Fibroblast of skin of right quadriceps (primary cell): ENCODE measurements around the gene SPIB.
A peak's percentile ranks its signal among the peaks of the same experiment; 100 is the strongest.

Experiments used
- DNase-seq: peaks from one replicate; pipeline ENCODE4 v3.0.0-alpha.2; 2013

SPIB gene

DNA sequence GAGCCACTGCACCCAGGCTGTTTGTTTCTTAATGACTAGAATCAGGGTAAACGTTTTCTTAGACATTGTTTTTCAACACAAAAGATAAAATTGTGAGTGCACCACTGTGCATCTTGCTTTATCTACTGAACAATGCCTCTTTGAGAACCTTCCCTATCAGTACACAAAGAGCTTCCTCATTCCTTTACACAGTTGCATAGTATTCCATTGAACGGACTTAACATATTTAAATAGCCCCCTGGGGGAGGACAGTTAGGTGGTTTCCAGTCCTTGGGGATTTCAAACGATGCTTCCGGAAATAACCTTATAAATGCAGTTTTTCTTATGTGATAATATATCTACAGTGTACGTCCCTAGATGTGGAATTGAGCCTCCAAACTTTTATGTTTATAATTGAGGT is 26.0 kb upstream of the SPIB start:
- DNase-seq, result no peak

DNA sequence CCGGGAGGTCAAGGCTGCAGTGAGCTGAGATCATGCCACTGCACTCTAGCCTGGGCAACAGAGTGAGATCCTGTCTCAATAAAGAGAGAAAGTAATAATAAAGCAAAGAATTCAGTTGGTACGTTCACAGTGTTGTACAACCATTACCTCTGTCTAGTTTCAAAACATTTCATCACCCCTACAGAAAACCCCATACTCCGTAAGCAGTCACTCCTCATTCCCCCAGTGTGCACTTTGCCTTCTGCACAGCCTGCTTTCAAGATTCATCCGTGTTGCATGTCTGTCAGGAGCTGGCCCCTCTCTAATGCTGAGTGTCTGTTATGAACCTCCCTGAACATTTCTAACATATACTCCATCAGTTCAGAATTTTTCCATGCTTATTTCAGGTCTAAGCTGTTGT is 25.1 kb upstream of the SPIB start:
- DNase-seq, result no peak

DNA sequence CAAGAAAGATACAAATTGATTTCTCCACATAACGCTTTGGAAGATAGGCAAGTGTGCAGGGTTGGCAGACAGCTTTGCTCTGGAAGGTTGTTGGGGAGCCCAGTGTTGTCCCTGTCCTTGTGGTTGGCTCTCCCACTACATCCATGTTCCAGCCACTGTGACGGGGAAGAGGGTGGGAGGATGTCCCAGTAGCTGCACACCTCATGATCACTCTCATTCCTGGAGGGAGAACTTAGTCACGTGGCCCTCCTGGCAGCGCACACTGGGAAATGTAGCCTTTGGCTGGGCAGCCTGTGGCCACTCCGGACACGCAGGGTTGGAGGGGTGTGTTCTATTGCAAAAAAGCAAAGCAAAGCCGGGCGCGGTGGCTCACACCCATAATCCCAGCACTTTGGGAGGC is 24.7 kb upstream of the SPIB start:
- no peak for DNase-seq

GRCh38 chr19:50398675-50399367 is 19.9 kb upstream of the SPIB start:
- no peak for DNase-seq

GRCh38 chr19:50399368-50399745 is 19.4 kb upstream of the SPIB start:
- no peak for DNase-seq

DNA sequence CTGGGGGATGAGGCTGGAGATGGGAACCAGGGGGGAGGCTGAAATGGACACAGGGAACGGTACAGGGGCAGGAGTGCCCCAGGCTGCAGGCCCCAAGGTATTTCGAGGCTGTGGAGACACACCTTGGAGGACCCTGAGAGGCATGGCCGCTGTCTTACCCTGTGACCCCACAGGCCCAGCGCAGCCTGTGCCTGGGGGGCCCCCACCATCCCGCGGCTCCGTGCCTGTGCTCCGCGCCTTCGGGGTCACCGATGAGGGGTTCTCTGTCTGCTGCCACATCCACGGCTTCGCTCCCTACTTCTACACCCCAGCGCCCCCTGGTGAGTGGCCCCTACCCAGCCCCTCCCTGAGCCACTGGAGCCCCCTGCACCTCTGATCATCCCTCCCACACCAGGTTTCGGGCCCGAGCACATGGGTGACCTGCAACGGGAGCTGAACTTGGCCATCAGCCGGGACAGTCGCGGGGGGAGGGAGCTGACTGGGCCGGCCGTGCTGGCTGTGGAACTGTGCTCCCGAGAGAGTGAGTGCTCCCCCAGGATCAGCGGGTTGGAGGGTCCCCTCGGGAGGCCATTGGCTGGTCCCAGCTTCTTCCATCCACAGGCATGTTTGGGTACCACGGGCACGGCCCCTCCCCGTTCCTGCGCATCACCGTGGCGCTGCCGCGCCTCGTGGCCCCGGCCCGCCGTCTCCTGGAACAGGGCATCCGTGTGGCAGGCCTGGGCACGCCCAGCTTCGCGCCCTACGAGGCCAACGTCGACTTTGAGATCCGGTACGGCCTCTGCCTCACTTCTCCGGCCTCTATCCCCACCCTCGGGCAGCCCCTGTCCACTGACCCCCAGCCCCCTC is 16.9 kb upstream of the SPIB start:
- DNase-seq, result no peak

- no peak for DNase-seq
These were observed 16.0 kb upstream of the SPIB start for GRCh38 chr19:50402544-50403301.

GRCh38 chr19:50406156-50406820 is 12.4 kb upstream of the SPIB start:
- no peak for DNase-seq

DNA sequence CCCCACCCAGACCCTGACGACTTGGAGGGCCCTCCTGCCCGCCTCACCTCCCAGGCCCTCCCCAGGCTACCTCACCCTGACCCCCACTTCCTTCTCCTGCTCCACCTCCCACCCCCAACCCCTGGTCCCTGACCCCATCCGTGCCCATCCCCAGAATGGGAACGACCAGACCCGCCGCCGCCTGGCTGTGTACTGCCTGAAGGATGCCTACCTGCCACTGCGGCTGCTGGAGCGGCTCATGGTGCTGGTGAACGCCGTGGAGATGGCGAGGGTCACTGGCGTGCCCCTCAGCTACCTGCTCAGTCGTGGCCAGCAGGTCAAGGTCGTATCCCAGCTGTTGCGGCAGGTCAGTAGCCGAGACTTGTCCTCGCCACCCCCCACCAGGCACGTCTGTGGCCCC is 11.9 kb upstream of the SPIB start:
- DNase-seq, result no peak

DNA sequence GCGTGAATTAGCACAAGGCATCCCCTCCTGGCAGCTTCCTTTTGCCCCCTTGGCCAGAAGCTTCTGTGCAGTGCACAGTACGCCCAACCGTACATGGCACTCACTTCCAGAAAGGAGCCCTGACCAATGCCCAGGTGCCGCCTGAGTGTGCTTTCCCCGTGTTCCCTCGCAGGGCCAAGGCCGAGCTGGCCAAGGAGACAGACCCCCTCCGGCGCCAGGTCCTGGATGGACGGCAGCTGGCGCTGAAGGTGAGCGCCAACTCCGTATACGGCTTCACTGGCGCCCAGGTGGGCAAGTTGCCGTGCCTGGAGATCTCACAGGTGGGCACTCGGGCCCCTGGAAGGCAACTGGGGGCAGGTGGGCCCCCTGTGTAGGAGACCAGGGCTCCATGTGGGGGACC is 9.4 kb upstream of the SPIB start:
- DNase-seq, result no peak

DNA sequence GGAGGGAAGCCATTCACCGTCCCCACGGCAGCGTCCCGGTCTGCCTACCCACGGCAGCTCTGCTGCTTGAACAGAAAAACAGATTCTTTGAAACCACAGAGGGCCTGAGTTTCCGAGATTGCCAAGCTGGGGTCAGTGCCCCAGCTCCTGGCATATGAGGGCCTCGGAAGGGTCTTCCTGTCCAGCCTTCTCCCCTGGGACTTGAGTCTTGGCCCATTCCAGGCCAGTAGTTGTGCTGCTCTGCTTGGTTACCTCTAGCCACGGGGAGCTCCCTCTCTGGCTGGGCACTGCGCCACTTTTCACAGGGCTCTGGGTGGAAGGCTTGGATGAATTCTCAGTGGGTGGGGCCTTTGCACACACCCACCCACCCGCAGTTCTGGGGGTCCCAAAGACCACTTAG is 8.6 kb upstream of the SPIB start:
- DNase-seq, result no peak

GRCh38 chr19:50412419-50412818 is 6.3 kb upstream of the SPIB start:
- DNase-seq, result no peak

DNA sequence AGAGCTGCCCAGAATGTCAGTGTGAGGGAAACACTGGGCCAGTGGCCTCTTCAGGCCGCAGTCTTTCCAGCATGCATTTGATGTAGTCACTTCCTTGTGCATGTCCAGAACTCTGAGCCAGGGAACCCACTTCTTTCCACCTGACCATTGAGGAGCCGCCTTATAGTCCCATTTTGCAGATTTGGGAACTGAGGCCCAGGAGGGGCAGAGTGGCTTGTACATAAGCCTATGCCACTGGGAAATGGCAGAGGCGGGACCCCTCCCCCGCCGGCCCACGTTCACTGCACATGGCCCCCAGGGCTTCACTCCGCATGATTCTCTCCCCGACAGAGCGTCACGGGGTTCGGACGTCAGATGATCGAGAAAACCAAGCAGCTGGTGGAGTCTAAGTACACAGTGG is 5.6 kb upstream of the SPIB start:
- DNase-seq, result no peak

GRCh38 chr19:50413531-50413930 is 5.2 kb upstream of the SPIB start:
- DNase-seq, result no peak

DNA sequence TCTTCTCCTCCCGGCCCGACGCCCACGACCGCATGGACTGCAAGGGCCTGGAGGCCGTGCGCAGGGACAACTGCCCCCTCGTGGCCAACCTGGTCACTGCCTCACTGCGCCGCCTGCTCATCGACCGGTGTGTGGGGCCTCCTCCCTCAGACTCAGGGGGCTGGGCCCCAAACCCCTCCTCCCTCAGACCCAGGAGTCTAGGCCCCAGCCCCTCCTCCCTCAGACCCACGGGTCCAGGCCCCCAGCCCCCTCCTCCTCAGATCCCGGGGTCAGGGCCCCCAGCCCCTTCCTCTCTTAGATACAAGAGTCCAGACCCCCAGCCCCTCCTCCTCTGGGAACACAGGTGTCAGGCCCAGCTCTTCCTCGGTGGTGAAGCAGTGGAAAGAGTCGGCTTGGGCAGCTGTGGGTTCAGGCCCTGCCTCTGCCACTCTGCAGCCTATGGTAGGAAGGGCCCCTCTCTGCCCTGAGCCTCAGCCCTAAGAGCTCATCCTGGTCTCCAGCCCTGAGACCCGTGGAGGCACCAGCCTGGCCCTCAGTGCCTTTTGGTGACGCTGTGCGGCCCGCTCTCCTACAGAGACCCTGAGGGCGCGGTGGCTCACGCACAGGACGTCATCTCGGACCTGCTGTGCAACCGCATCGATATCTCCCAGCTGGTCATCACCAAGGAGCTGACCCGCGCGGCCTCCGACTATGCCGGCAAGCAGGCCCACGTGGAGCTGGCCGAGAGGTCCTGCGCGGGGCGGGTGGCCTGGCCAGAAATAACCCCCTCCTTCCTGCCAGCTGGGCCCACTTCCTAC is 3.7 kb upstream of the SPIB start:
- DNase-seq, result peak; percentile 49

DNA sequence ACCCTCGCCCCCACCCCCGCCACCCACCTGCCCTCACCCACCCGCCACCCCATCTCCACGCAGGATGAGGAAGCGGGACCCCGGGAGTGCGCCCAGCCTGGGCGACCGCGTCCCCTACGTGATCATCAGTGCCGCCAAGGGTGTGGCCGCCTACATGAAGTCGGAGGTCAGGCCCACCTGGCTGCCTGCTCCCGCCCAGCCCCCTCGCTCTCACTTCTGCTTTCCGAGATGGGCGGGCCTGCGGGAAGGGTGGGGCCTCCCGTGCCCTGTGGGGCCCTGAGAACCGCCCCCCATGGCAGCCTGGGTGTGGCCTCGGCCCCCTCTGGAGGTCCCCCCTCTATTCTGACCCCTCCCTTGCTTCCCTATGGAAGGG is 3.1 kb upstream of the SPIB start:
- DNase-seq, result no peak

- DNase-seq, result no peak
These were observed 2.4 kb upstream of the SPIB start for GRCh38 chr19:50416034-50416977.

DNA sequence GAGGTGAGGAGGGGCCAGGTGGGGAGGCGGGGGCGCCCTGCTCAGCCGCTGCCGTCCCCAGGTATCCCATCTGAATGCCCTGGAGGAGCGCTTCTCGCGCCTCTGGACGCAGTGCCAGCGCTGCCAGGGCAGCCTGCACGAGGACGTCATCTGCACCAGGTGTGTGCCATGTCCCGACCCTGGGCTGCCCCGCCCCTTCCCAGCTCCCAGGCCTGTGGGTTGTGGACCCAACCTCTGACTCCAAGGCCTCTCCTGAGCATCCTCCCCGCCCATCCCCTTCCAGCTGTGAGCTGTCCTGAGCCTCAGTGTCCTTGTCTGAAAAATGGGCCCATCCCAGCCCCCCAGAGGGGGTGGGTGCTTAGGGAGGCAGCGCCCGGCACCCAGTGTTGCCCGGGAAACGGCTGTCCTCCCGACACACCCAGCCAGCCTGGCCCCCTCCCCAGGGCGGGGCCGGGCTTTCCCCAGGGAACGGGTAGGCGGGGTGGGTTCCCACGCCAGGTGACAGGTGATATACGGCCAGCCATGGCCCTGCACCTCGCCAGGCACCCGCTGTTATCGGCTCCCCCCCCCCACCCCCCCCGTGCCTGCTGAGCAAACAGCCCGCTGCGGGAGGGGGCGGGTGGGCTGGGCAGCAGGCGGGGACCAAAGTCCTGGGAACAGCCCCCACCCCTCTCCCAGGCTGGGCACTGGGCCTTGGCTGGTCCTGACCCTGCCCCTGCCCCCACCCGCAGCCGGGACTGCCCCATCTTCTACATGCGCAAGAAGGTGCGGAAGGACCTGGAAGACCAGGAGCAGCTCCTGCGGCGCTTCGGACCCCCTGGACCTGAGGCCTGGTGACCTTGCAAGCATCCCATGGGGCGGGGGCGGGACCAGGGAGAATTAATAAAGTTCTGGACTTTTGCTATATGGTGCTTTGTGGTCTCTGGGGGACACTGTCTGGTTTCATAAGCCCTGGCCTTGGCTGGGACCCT is 1.3 kb upstream of the SPIB start:
- no peak for DNase-seq

DNA sequence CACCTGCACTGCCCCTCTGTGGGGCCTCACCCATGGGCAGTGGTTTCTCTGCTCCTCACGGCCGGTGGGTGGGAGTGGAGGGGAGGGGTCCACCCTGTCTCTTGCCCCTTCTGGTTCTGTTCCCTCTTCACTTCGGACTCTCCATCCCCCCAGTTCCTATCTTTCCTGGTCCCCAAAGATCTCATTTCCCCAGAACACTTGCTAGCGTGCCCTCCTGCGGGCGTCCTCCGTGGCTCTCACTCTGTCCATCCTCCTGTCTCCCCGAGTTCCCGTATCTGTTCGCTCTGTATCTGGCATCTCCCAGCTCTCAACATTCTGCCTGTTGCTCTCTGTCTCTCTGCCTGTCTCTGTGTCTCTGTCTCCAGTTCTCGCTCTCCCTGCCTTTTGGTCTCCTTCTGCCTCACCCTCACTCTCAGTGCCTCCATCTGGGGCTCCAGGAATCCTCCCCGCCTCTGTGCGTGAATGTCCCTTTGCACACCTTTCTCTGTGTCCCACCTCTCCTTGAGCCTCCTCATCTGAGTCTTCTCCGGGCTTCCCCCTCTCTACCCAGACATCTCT is 363 bp downstream of the SPIB start:
- no peak for DNase-seq

DNA sequence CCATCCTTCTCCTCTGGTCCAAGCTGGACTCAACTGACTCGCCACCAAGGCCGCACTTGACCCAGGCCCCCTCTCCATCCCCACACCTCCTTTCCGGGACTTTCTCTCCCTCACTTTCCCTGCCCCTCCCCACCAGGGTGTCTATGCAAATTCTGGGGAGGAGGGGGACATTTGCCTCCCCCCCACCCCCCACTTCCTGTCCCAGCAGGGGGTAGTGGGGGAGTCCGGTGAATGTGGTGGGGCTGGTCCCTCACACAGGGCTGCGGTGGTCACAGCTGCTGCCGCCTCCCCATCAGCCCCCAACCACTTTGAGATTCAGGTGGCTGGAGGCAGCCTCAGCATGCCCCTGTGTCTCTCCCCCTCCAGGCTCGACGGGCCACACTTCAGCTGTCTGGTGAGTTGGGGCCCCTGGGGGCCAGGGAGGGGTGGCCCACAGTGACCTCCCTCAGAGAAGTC is 870 bp downstream of the SPIB start:
- no peak for DNase-seq
